Fibroblast of pulmonary artery (primary cell): Measurements from ENCODE around the gene RAD1.

Source experiments
- DNase-seq: peaks from one replicate; pipeline ENCODE4 v3.0.0-alpha.2; 2010; ENCODE audit warnings: low read depth
- H3K4me3 ChIP-seq: replicated peaks from 2 replicates; pipeline ENCODE4 v1.5.1; 2011; ENCODE audit warnings: low read depth, mild to moderate bottlenecking, control low read depth, low read length, moderate library complexity
- TF ChIP-seq, protein P1 (sequence below): IDR thresholded peaks from 2 replicates; pipeline ENCODE4 v1.5.1; 2011; ENCODE audit warnings: mild to moderate bottlenecking, control low read depth, low read length, inconsistent platforms; ENCODE audit errors: missing control alignments

Gene RAD1

DNA sequence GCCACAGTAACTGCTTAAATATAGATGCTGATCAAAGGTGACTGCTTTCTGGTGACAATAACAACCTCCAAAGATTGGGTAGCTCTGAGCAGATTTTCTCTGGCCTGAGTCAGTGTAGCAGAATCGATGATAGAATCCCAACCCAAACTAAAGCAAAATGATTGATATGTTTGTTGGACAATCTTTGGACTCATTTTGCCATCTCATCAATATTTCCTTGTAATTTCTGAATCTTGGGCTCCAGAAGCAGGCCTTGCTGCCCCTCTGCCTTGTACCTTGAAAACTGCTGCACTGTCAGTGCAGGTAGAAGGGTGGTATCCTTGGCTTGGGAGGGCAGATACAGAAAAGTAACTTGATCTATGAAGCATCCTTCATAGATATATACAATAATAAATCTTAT lies 57.4 kb downstream of the RAD1 start:
- no peak overlapping the region for H3K4me3 ChIP-seq
- TF ChIP-seq, protein P1, sequence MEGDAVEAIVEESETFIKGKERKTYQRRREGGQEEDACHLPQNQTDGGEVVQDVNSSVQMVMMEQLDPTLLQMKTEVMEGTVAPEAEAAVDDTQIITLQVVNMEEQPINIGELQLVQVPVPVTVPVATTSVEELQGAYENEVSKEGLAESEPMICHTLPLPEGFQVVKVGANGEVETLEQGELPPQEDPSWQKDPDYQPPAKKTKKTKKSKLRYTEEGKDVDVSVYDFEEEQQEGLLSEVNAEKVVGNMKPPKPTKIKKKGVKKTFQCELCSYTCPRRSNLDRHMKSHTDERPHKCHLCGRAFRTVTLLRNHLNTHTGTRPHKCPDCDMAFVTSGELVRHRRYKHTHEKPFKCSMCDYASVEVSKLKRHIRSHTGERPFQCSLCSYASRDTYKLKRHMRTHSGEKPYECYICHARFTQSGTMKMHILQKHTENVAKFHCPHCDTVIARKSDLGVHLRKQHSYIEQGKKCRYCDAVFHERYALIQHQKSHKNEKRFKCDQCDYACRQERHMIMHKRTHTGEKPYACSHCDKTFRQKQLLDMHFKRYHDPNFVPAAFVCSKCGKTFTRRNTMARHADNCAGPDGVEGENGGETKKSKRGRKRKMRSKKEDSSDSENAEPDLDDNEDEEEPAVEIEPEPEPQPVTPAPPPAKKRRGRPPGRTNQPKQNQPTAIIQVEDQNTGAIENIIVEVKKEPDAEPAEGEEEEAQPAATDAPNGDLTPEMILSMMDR = no peak
- DNase-seq = no peak

DNA sequence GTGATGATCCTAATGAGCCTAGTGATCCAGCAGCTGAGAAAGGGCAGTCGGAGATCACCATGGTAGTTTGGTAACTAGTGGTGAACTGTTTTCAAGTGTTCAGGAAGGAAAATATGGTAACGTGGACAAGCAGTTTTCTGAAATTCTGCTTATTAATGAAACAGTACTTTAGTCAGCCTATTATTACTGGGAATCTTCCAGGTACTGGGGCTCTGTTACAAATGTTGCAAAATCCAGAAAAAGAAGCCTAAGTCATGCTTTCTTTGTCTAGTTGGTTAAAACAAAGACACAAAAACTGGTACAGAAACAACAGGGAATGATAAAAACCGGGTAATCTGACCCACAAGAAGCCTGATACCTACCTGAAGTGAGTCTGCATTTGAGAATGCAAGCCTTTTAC lies 58.1 kb downstream of the RAD1 start:
- no peak for DNase-seq
- TF ChIP-seq, protein P1 = no peak

More for the DNA sequence above, 58.1 kb downstream of the RAD1 start:
- H3K4me3 ChIP-seq = no peak overlapping the region
